ENCODE results near the gene FAM43A. TPM values are rescaled to one million over a fixed set of nuclear protein-coding genes. Genes with fewer than 3 reads are reported as not detected.
A peak's percentile ranks its signal among the peaks of the same experiment; 100 is the strongest.

FAM43A gene
- total and polyA plus RNA-seq, 9 of the 15 experiments (the other 6 are each of a cell fraction or from before 2014, with no cell fraction given), result 0.03 to 1.2 (median 0.21) TPM

DNA sequence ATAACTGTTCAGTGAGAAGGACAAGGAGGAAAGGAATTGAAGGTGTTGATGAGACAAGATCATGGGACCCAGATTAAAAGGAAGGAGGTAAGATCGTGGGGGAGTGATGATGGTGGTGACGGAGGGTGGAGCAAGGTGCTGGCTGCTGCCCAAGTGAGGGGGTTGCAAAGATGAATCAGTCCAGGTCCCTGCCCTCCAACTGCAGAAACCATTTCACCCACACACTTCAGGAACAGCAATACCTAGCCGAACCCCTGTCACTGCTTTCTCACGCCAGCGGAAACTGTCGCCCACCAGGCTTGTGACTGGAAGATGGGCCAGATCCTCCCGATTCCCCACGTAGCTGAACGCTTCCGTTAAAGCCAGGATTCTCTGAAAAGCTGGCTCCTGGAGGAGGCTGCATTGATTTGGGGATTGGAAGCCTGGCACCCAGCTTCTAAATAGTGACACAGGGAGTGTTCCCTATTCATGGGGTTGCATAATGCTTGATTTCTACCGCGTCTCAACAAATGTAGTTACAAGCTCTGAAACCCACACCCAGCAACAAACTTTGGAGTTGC, 10.5 kb upstream of the FAM43A start:
- no TSS peak for BruUV-seq (replicated peaks)
- peaks cover 8 to 10% of the 10 kb centered on the region in 2 experiments; a peak in 3 of 5 replicates for H3K4me1 ChIP-seq (replicated peaks in 1 of 2; ENCODE audit: control insufficient read depth in 2 of 2, insufficient read depth in 2 of 2, low read length in 2 of 2)
- no peaks in the 10 kb centered on the region for H3K9me1 ChIP-seq (ENCODE audit: control insufficient read depth, insufficient read depth, low read length)
- H3K79me2 ChIP-seq (ENCODE audit: control insufficient read depth, insufficient read depth, low read length), result peaks cover 19% of the 10 kb centered on the region
- no peak for ATAC-seq
- no peak overlapping the region for H3K4me3 ChIP-seq
- peak overlapping the region in 1 of 2 experiments; percentile 57; a peak in 1 of 4 replicates for H3K9ac ChIP-seq (ENCODE audit: insufficient read depth in 1 of 2, low read depth in 2 of 2, low read length in 2 of 2)
- DNase-seq (ENCODE audit: extremely low read depth in 1 of 4, low spot score in 3 of 4), result peak in 3 of 4 experiments; percentile 26 to 53 (median 29)
- intact Hi-C loops (cut with micrococcal nuclease), result no loop called here
- H3K9me3 ChIP-seq (replicated peaks; ENCODE audit: control insufficient read depth, insufficient read depth, low read depth, low read length), result no peaks in the 10 kb centered on the region
- 14% methylated on average over 12 of the region's 12 CpGs for WGBS (ENCODE audit: insufficient coverage, low coverage, missing lambda C conversion rate)
- FAIRE-seq, result no peak
- CTCF ChIA-PET (ENCODE audit: low intra/inter-chr PET ratio), result no interaction called here
- H3K4me2 ChIP-seq (ENCODE audit: insufficient read depth, low read length), result peak overlapping the region; percentile 16
- H3K27ac ChIP-seq (ENCODE audit: extremely low read depth, low read depth, low read length), result no peak overlapping the region
- no peaks in the 10 kb centered on the region for H4K20me1 ChIP-seq (replicated peaks; ENCODE audit: control insufficient read depth, insufficient read depth, low read length)
- H2AFZ ChIP-seq (ENCODE audit: low read depth, low read length), result peak overlapping the region; percentile 61
- H3K27me3 ChIP-seq (ENCODE audit: control insufficient read depth in 2 of 2, insufficient read depth in 2 of 2, low read length in 2 of 2), result no peaks in the 10 kb centered on the region
- H3K36me3 ChIP-seq (ENCODE audit: control insufficient read depth, insufficient read depth, low read length), result peaks cover 5% of the 10 kb centered on the region; the same call in 1 of the 3 replicates
- POLR2A ChIA-PET, result interaction anchor here (0.6 to 3.3 kb wide), 2 partner anchors 8 to 16 kb away, joined by 3 to 15 read pairs; no protein-coding TSS in a partner anchor
- in situ Hi-C loops (cut with MboI), result no loop called here
- TF ChIP-seq ZEB2 (IDR thresholded peaks at IDR 0.05), result peak; percentile 63; the same call in 1 of the 2 replicates
- peak; percentile 46; the same call in 1 of the 2 replicates for TF ChIP-seq ARID1B (IDR thresholded peaks at IDR 0.05)
- TF ChIP-seq SMARCA4 (IDR thresholded peaks at IDR 0.05), result peak; percentile 32; the same call in 1 of the 2 replicates
- peak; percentile 88 for TF ChIP-seq EGR1 (conservative IDR thresholded peaks at IDR 0.05)
- 0 out of 2 replicates have a peak, but pooled peaks have one; percentile 22 for TF ChIP-seq SMARCE1 (IDR thresholded peaks at IDR 0.05)
- peak; percentile 26 for TF ChIP-seq DACH1 (IDR thresholded peaks at IDR 0.05; ENCODE audit: partially characterized antibody)
- 0 out of 2 replicates have a peak, but pooled peaks have one; percentile 50 for TF ChIP-seq DPF2 (IDR thresholded peaks at IDR 0.05)
- 0 out of 2 replicates have a peak, but pooled peaks have one; percentile 14 for TF ChIP-seq CBFA2T3 (IDR thresholded peaks at IDR 0.05)
- no peak for TF ChIP-seq HDAC3 (IDR thresholded peaks at IDR 0.05; ENCODE audit: borderline replicate concordance, partially characterized antibody)
- no peak for TF ChIP-seq YBX1 (IDR thresholded peaks at IDR 0.05)
- TF ChIP-seq CEBPG (CRISPR knock-in tag; IDR thresholded peaks at IDR 0.05), result 0 out of 2 replicates have a peak, but pooled peaks have one; percentile 10
- TF ChIP-seq CEBPG (tag; conservative IDR thresholded peaks at IDR 0.05 in 1 of 2, IDR thresholded peaks at IDR 0.05 in 1 of 2), result no peak
- TF ChIP-seq KDM1A (IDR thresholded peaks at IDR 0.05), result 0 out of 4 replicates have a peak, but pooled peaks of 1 of the 2 experiments have one; percentile 6
- peak; percentile 54 for TF ChIP-seq PRDM10 (IDR thresholded peaks at IDR 0.05; ENCODE audit: partially characterized antibody)
- TF ChIP-seq ATF1 (CRISPR knock-in tag; IDR thresholded peaks at IDR 0.05), result no peak
- peak; percentile 12; the same call in 1 of the 2 replicates for TF ChIP-seq ATF1 (tag; IDR thresholded peaks at IDR 0.05)
- no peak for TF ChIP-seq TCF3 (CRISPR knock-in tag; IDR thresholded peaks at IDR 0.05)
- TF ChIP-seq JUND (IDR thresholded peaks at IDR 0.05; ENCODE audit: borderline replicate concordance, low read depth, low read length), result peak; percentile 39; the same call in 1 of the 2 replicates
- no peak for TF ChIP-seq JUND (tag; IDR thresholded peaks at IDR 0.05; ENCODE audit: borderline replicate concordance, low read depth, low read length)
- no peak for TF ChIP-seq SIN3B (IDR thresholded peaks at IDR 0.05; ENCODE audit: low read depth)
- 0 out of 2 replicates have a peak, but pooled peaks have one; percentile 30 for TF ChIP-seq CTBP1 (IDR thresholded peaks at IDR 0.05; ENCODE audit: borderline replicate concordance)
- TF ChIP-seq NFIC (IDR thresholded peaks at IDR 0.05), result peak; percentile 87

All from K562 (cell line).